Ishikawa (cell line): Measurements from ENCODE around the gene CD82.

Experiments used
- CEBPB ChIP-seq: IDR thresholded peaks from 2 replicates; pipeline ENCODE4 v1.6.1; 2012
- CREB1 ChIP-seq: IDR thresholded peaks from 2 replicates; pipeline ENCODE4 v1.6.1; 2012; ENCODE audit warnings: low read depth
- EGR1 ChIP-seq: IDR thresholded peaks from 2 replicates; pipeline ENCODE4 v1.6.1; 2012
- EP300 ChIP-seq: IDR thresholded peaks from 2 replicates; pipeline ENCODE4 v1.6.1; 2012; ENCODE audit warnings: borderline replicate concordance
- FOXM1 ChIP-seq: IDR thresholded peaks from 2 replicates; pipeline ENCODE4 v1.6.1; 2012; ENCODE audit warnings: low read depth, borderline replicate concordance
- RAD21 ChIP-seq: IDR thresholded peaks from 2 replicates; pipeline ENCODE4 v1.6.1; 2012; ENCODE audit warnings: low read depth
- REST ChIP-seq: IDR thresholded peaks from 2 replicates; pipeline ENCODE4 v1.6.1; 2012; ENCODE audit warnings: low read depth, mild to moderate bottlenecking
- TAF1 ChIP-seq: IDR thresholded peaks from 2 replicates; pipeline ENCODE4 v1.6.1; 2012; ENCODE audit warnings: low read depth, mild to moderate bottlenecking
- TCF12 ChIP-seq: IDR thresholded peaks from 2 replicates; pipeline ENCODE4 v1.6.1; 2012; ENCODE audit warnings: low read depth
- TEAD4 ChIP-seq: IDR thresholded peaks from 2 replicates; pipeline ENCODE4 v1.6.1; 2012
- YY1 ChIP-seq: IDR thresholded peaks from 2 replicates; pipeline ENCODE4 v1.6.1; 2012; ENCODE audit warnings: low read depth
- TF ChIP-seq, protein P1 (sequence below): IDR thresholded peaks from 2 replicates; pipeline ENCODE4 v1.6.1; 2012

DNA sequence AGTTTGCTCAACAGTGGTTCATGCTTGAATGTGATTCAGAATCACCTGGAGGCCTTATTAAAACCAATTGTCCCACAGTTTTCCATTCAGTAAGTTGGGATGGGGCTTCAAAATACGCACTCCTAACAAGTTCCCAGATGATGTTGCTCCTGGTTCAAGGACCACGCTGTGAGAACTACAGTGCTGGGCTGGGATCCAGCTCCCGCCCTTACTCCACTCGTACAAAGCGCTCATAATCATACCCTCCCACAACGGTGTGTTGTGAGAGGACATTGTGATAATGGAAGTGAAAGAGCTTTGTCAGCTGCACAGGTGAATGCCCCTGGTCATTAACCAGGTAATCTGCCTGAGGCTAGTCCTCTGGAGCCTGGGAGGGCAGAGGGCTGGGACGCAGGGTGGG lies 1.3 kb upstream of the CD82 start:
- TF ChIP-seq REST (no peak), YY1 (no peak), CREB1 (no peak), RAD21 (no peak), TAF1 (no peak), EP300 (no peak), TCF12 (no peak), TEAD4 (no peak), FOXM1 (no peak), CEBPB (no peak), EGR1 (no peak)
- TF ChIP-seq, protein P1, sequence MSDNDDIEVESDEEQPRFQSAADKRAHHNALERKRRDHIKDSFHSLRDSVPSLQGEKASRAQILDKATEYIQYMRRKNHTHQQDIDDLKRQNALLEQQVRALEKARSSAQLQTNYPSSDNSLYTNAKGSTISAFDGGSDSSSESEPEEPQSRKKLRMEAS, result no peak
